Activated naive CD4-positive, alpha-beta T cell treated with anti-CD3 and anti-CD28 coated beads, Interleukin-2, amount 10 ng/mL, durations not matched to agents 7 days and 5 days (primary cell): ENCODE results near the gene PCSK7.

Experiments
- CTCF ChIA-PET: fragments of 350-600 bp; sonication (Branson Sonifier 250); formaldehyde crosslinking; loops from one replicate; lab custom pipeline; 2021; ENCODE audit warnings: antibody characterized with exemption; lab: Charles Lee
- DNase-seq: peaks from one replicate; pipeline ENCODE4 v3.0.0-alpha.2; 2020
- H3K27ac Mint-ChIP-seq: one replicate; pipeline ENCODE4 v1.8.0; 2021; ENCODE audit warnings: mild to moderate bottlenecking, moderate library complexity, mixed read lengths
- H3K27me3 Mint-ChIP-seq: one replicate; pipeline ENCODE4 v1.8.0; 2021; ENCODE audit warnings: mild to moderate bottlenecking, mixed read lengths
- H3K36me3 Mint-ChIP-seq: one replicate; pipeline ENCODE4 v1.8.0; 2021; ENCODE audit warnings: mixed read lengths
- H3K4me1 Mint-ChIP-seq: one replicate; pipeline ENCODE4 v1.8.0; 2021; ENCODE audit warnings: mixed read lengths
- H3K4me3 Mint-ChIP-seq: one replicate; pipeline ENCODE4 v1.8.0; 2021; ENCODE audit warnings: mild to moderate bottlenecking, moderate library complexity, mixed read lengths
- H3K9me3 Mint-ChIP-seq: one replicate; pipeline ENCODE4 v1.8.0; 2021; ENCODE audit warnings: mixed read lengths

The PCSK7 gene

DNA sequence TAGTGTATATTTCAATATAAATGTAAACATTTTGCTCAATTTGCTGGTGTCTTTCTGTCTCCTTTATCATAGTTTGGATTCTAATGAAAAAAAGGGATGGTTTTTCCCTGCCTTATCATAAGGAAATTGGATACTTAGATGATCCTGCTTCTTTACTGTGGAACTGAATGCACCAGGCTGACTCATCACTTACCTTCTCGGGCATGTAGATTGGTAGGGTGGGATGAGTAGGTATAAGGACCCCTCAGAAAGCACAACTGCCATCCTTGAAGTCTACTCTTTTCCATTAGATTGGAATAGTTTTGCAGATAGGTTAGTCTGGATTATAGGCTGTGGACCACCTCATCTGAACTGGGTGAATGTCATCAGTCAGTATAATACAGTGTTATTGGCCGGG, 60.9 kb downstream of the PCSK7 start:
- DNase-seq: no peak
- Mint-ChIP-seq H3K4me3 (no peak overlapping the region), H3K36me3 (peaks cover 28% of the 10 kb centered on the region), H3K27ac (no peak overlapping the region), H3K9me3 (no peaks in the 10 kb centered on the region), H3K27me3 (no peaks in the 10 kb centered on the region), H3K4me1 (peaks cover 2% of the 10 kb centered on the region)
- CTCF ChIA-PET: interaction anchor here (1.2 to 2.2 kb wide), 3 partner anchors 10 to 49 kb away, joined by 3 to 8 read pairs (median 4); no protein-coding TSS in a partner anchor

DNA sequence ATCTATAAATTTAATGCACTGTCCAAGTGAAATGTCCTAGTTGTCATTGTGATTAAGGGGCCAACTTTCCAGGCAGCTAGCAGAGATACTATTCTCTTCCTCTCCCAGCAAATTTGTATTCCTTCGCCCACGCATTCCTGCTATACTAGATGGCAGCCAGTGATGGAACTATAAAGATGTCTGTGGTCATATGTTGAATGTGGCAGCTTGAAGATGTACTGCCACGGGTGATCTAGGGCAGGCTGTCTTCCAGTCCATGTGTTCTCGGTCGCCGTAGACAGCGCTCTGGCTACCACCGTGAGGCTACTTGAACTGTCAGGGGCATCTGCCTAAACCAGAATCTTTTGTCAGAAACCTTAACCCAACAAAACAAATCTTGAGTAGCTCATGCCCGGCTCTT, 61.7 kb downstream of the PCSK7 start:
- no peak for DNase-seq
- no peak overlapping the region for H3K4me3 Mint-ChIP-seq
- no peak overlapping the region for H3K27ac Mint-ChIP-seq
- H3K4me1 Mint-ChIP-seq: peaks cover 2% of the 10 kb centered on the region
- H3K36me3 Mint-ChIP-seq: peaks cover 35% of the 10 kb centered on the region
- CTCF ChIA-PET: interaction anchor here (1.2 to 2.2 kb wide), 2 partner anchors 10 to 11 kb away, joined by 4 to 8 read pairs; no protein-coding TSS in a partner anchor
- H3K9me3 Mint-ChIP-seq: no peaks in the 10 kb centered on the region
- no peaks in the 10 kb centered on the region for H3K27me3 Mint-ChIP-seq

DNA sequence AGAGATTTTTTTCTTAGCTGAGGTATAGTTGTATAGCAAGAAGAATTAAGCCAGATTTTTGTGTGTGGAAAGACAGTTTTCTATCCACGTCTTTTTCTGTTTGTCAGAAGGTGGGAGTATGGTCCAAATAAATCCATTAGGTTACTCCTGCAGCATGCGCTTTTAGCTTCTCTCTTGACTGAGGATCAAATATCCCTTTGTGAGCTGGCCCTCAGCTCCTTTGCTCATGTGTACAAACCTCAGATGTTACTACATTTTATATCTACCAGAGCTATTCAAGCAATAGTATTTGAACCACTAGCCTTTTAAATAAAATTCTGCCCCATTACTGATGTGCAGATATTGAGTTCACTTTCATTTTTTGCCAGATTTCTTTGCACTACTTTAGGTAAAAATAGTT, 62.1 kb downstream of the PCSK7 start:
- H3K36me3 Mint-ChIP-seq: peaks cover 37% of the 10 kb centered on the region
- no peak overlapping the region for H3K27ac Mint-ChIP-seq
- no peaks in the 10 kb centered on the region for H3K9me3 Mint-ChIP-seq
- CTCF ChIA-PET: interaction anchor here (1.2 to 2.2 kb wide), 2 partner anchors 9 to 11 kb away, joined by 4 to 8 read pairs; no protein-coding TSS in a partner anchor
- no peaks in the 10 kb centered on the region for H3K27me3 Mint-ChIP-seq
- peaks cover 2% of the 10 kb centered on the region for H3K4me1 Mint-ChIP-seq
- no peak overlapping the region for H3K4me3 Mint-ChIP-seq
- DNase-seq: no peak

DNA sequence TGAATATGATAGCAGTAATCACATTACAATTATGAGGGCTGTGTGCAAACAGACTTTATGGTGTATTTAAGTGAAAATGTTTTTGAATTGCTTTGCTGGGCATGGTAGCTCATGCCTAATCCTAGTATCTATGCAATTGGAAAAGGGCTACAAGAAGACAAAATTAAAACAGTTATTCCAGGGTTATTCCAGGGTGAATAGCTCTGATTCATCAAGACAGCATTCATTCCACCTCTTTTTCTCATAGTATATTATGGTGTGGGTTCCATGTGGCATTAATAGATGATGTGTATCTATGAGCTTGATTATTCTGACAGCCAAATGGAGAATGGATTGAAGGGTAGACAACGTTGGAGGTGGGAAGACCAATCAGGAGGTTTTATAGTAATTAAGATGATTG, 65.4 kb downstream of the PCSK7 start:
- H3K4me3 Mint-ChIP-seq: no peak overlapping the region
- H3K36me3 Mint-ChIP-seq: peaks cover 55% of the 10 kb centered on the region
- H3K9me3 Mint-ChIP-seq: no peaks in the 10 kb centered on the region
- DNase-seq: no peak
- H3K27me3 Mint-ChIP-seq: no peaks in the 10 kb centered on the region
- H3K4me1 Mint-ChIP-seq: no peaks in the 10 kb centered on the region
- CTCF ChIA-PET: interaction anchor here (1.2 kb wide), 1 partner anchor 14 kb away, joined by 5 read pairs; no protein-coding TSS in a partner anchor
- no peak overlapping the region for H3K27ac Mint-ChIP-seq

DNA sequence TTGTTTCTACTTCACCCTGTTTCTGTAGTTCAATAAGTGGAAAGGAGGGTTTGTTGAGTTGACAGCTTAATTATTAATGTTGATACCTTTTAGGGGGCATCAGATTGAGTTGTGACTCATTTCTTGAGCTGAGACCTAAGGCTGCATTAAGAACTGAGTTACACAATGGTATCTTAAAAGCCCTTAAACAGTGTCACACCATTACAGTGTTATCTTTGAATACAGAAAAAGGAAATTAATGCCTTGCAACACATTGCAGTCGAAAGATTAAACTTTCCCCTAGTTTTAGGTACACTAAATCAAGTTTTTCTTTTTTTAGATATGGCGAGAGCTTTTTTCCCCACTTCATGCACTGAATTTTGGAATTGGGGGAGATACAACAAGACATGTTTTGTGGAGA, 71.0 kb downstream of the PCSK7 start:
- H3K4me1 Mint-ChIP-seq: no peaks in the 10 kb centered on the region
- CTCF ChIA-PET: interaction anchor here (0.9 to 1.3 kb wide), 2 partner anchors 9 to 20 kb away, joined by 3 to 4 read pairs; no protein-coding TSS in a partner anchor
- H3K36me3 Mint-ChIP-seq: peaks cover 42% of the 10 kb centered on the region
- H3K9me3 Mint-ChIP-seq: no peaks in the 10 kb centered on the region
- H3K27me3 Mint-ChIP-seq: no peaks in the 10 kb centered on the region
- H3K27ac Mint-ChIP-seq: peak overlapping the region; percentile 49
- no peak for DNase-seq
- H3K4me3 Mint-ChIP-seq: no peak overlapping the region

DNA sequence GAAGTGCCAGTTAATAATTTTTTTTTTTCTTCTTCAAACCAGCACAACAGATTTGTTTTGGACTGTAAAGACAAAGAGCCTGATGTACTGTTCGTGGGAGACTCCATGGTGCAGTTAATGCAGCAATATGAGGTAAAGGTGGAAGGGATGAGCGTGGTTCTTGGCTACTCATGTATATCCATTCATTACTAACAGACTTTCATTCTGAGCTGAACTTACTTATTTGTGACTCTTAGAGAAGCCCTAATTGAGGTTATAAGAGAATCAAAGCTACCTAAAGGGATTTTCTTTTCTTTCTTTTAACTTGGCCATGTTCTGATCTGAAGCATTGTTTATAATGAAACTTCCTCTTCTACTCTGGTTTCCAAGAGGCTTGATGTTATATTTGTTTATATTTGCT, 72.0 kb downstream of the PCSK7 start:
- Mint-ChIP-seq H3K36me3 (peaks cover 35% of the 10 kb centered on the region), H3K9me3 (no peaks in the 10 kb centered on the region), H3K27me3 (no peaks in the 10 kb centered on the region), H3K27ac (no peak overlapping the region), H3K4me1 (no peaks in the 10 kb centered on the region), H3K4me3 (no peak overlapping the region)
- CTCF ChIA-PET: interaction anchor here (1.3 kb wide), 1 partner anchor 21 kb away, joined by 3 read pairs; no protein-coding TSS in a partner anchor
- no peak for DNase-seq

DNA sequence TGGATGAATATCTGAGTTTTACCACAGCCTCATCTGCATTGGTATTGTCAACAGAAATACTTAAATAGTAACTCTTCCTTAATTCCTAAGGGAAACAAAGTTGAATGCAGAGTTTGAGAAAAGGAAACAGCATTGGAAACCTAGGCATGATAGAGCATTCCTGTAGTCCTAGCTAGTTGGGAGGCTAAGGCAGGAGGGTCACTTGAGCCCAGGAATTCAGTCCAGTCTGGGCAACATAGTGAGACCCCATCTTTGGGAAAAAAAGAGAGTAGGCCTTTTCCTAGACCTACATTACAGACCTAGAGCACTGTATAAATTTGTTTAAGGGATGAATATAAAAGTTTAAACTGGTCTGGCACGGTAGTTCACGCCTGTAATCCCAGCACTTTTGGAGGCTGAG, 74.4 kb downstream of the PCSK7 start:
- no peak for DNase-seq
- H3K27ac Mint-ChIP-seq: no peak overlapping the region
- CTCF ChIA-PET: no interaction called here
- H3K4me1 Mint-ChIP-seq: peaks cover under 1% of the 10 kb centered on the region
- H3K36me3 Mint-ChIP-seq: peaks cover 32% of the 10 kb centered on the region
- no peaks in the 10 kb centered on the region for H3K27me3 Mint-ChIP-seq
- H3K4me3 Mint-ChIP-seq: no peak overlapping the region
- H3K9me3 Mint-ChIP-seq: no peaks in the 10 kb centered on the region

DNA sequence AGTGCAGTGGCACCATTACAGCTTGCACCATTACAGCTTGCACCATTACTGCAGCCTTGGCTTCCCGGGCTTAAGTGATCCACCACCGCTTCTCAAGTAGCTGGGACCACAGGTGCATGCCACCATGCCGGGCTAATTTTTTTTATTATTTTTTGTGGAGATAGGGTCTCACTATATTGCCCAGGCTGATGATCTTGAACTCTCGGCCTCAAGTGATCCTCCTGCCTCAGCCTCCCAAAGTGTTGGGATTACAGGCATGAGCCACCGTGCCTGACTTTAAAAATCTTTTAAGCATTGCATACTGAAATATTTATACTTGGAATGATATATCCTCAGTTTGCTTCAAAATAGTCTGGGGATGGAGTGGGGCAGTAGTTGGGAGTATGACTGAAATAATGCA, 77.4 kb downstream of the PCSK7 start:
- Mint-ChIP-seq H3K4me1 (peaks cover 9% of the 10 kb centered on the region), H3K27me3 (no peaks in the 10 kb centered on the region), H3K9me3 (no peaks in the 10 kb centered on the region), H3K4me3 (no peak overlapping the region), H3K27ac (no peak overlapping the region), H3K36me3 (peaks cover 28% of the 10 kb centered on the region)
- DNase-seq: no peak
- CTCF ChIA-PET: interaction anchor here (0.5 kb wide), 1 partner anchor 59 kb away, joined by 3 read pairs; no protein-coding TSS in a partner anchor
